Motor neuron (in vitro differentiated cells): ENCODE data around the gene MN1. TPM values are rescaled to one million over a fixed set of nuclear protein-coding genes. Genes with fewer than 3 reads are reported as not detected.

Experiments used
- ATAC-seq, 8 experiments: fragments of 200-7000 bp; cut with Tn5 transposase; replicated peaks in 6 of 8; 2 replicates each; pipeline ENCODE4 v1.8.0; 2021; ENCODE audit warnings: mild to moderate bottlenecking in 8 of 8, moderate library complexity in 8 of 8
- H3K27ac ChIP-seq, 2 donors: fragments of 250-450 bp; sonication (Bioruptor Pico); 2 replicates each; pipeline ENCODE4 v1.9.0; 2021; ENCODE audit warnings: antibody characterized with exemption in 2 of 2, mild to moderate bottlenecking in 2 of 2, moderate library complexity in 1 of 2
- H3K4me1 ChIP-seq, 2 donors: fragments of 250-450 bp; sonication (Bioruptor Pico); replicated peaks in 1 of 2; 2 replicates each; pipeline ENCODE4 v1.6.1; 2021; ENCODE audit warnings: antibody characterized with exemption in 2 of 2, mild to moderate bottlenecking in 2 of 2, moderate library complexity in 1 of 2
- H3K4me3 ChIP-seq, 5 donors: fragments of 250-450 bp; sonication (Bioruptor Pico); 2 replicates each; pipeline ENCODE4 v1.9.0; 2021; ENCODE audit warnings: antibody characterized with exemption in 5 of 5, mild to moderate bottlenecking in 5 of 5, moderate library complexity in 4 of 5
- WGBS, 10 experiments: fragments of 450-650 bp; shearing (Covaris generic); methylation state at CpG; one replicate each; pipeline ENCODE4 v1.0.0; 2022; 5-methylcytosine and 5-hydroxymethylcytosine counted together
- in situ Hi-C, 9 experiments: fragments of 400-800 bp; cut with MboI; loops; one replicate each; pipeline ENCODE4 v1.15.0; 2021; ENCODE audit warnings: low sequenced_read_pairs in 9 of 9, low pct_unique_long_range_greater_than_20kb in 2 of 9; ENCODE audit not compliant: unreplicated experiment in 9 of 9
- total RNA-seq, 8 experiments: library from RNA; unstranded; fragments of 300-600 nt; gene quantifications; 2 replicates each; pipeline versions ENCODE4 v1.2.3 to v1.2.4, GENCODE V29; 2022

Gene MN1
- total RNA-seq, 8 experiments from 2014 or later = 4.2 to 11.2 (median 7.8) TPM

DNA sequence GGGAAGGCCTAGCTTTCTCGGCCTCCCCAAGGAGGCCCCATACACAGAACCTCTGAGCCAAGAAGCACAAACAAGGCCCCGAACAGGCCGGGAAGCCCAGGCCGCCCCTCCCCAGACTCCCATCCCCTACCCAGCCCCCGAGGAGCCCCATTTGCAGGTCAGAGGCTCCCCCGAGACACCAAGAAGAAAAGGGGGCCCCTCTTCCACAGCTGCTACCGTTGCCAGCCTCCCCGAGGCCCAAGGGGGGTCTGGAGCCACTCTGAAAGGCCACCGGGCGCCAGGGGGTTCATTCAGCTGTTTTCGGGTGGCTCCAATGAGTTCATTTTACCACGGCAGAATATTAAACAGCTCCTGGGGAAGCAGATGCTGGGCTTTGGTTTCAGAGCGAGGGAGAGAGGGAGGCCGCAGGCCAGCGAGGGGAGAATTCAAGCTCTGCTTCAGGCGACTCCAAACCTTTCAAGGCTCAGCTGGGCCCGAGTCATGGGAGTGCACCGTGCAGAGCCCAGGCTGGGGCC, 28.5 kb downstream of the MN1 start:
- H3K4me3 ChIP-seq = no peak overlapping the region
- peaks cover 16 to 24% of the 10 kb centered on the region in 2 donors for H3K4me1 ChIP-seq
- in situ Hi-C loops = no loop called here
- 0 to 20% methylated on average over 1 to 2 of the region's 18 CpGs; no CpG with 5 or more reads in 8 of the 10 experiments for WGBS, 10 experiments
- ATAC-seq = peak in 1 of 8 experiments; percentile 3
- H3K27ac ChIP-seq = no peak overlapping the region

DNA sequence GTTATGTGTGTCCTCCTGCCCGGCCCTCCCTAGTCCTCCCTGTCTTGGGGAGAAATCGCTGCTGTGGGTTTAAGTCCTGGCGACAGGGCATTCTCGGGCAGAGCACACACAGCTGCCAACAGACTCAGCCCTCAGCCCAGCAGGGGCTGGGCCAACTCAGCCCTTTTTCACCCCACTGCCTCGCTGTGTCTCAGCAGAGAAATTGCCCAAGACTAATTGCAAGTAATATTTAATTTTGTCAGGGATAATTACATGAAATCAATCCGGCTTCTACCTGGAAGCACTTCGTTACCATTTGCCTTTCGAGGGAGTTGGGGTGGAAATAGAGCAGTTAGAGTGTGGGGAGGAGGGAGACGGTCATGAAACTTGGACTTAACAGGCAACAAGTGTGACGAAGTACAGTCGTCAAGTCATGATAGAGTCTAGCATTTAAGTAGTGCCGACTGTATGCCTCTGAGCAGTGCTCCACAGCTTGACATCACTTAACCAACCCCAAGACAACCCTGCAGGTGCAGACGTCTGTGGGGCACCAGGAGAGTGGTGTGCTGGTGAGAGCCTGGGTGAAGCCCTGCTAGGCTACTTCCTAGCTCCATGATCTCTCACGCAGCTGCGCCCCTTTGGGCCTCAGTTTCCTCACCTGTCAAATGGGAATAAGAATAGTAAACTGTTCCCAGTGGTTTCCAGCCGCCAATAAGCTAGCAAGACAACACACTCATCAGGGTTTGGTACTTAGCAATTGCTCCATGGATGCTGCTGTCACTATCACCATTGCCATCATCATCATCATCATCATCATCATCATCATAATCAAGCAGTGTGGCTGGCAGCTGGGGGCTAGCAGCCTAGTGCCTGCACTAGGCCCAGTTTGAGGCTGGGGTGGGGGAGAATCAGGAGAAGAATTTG, 29.2 kb downstream of the MN1 start:
- 20 to 100% (median 88%) methylated on average over 1 to 10 of the region's 16 CpGs; no CpG with 5 or more reads in 2 of the 10 experiments for WGBS, 10 experiments
- Histone ChIP-seq H3K4me1 (peaks cover 16 to 24% of the 10 kb centered on the region in 2 donors), H3K4me3 (no peak overlapping the region), H3K27ac (no peak overlapping the region)
- no peak for ATAC-seq
- in situ Hi-C loops = no loop called here

DNA sequence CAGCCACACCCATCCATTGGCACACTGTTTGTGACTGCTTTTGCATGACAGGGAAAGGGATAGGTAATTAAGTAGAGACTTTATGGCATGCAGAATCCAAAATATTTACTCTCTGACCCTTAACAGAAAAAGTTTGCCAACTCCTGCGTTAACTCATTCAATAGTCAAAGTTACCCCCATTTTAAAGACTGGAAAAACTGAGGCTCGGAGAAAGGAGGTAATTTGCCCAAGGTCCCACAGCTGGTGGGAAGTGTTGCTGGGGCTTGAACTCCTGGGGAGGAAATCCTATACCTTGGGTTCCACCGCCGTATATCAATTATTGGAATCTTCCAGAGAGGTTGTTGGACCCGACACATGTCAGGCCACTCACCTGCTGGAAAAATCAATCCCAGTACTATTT, 29.9 kb downstream of the MN1 start:
- no peak overlapping the region for H3K27ac ChIP-seq
- WGBS, 10 experiments = 87 to 100% (median 95%) methylated on average over 1 to 5 of the region's 5 CpGs; no CpG with 5 or more reads in 3 of the 10 experiments
- no peak overlapping the region for H3K4me3 ChIP-seq
- H3K4me1 ChIP-seq = peaks cover 12 to 18% of the 10 kb centered on the region in 2 donors
- no peak for ATAC-seq
- in situ Hi-C loops = no loop called here

DNA sequence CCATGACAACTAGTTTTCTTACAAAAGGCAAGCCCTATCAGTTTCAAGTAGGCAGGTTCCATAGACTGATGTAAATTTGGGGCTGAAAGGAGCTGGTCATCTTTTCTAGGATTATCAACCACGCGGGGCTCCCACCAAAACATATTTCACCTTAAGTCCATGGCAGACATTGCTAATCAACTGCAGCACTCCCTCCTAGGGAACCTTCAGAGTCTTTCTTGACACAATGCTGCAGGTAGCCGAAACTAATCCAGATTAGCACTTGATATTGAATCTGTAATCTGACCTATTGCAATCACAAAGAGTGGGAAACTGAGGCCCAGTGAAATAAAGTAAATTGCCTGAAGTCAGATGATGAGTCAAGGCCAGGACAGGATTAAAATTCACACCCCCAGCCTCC, 32.5 kb downstream of the MN1 start:
- WGBS, 10 experiments = 50 to 100% (median 84%) methylated on average over 1 to 3 of the region's 3 CpGs; no CpG with 5 or more reads in 4 of the 10 experiments
- Histone ChIP-seq H3K4me3 (no peak overlapping the region), H3K27ac (no peak overlapping the region), H3K4me1 (peaks cover 10 to 13% of the 10 kb centered on the region in 2 donors)
- in situ Hi-C loops = no loop called here
- no peak for ATAC-seq

DNA sequence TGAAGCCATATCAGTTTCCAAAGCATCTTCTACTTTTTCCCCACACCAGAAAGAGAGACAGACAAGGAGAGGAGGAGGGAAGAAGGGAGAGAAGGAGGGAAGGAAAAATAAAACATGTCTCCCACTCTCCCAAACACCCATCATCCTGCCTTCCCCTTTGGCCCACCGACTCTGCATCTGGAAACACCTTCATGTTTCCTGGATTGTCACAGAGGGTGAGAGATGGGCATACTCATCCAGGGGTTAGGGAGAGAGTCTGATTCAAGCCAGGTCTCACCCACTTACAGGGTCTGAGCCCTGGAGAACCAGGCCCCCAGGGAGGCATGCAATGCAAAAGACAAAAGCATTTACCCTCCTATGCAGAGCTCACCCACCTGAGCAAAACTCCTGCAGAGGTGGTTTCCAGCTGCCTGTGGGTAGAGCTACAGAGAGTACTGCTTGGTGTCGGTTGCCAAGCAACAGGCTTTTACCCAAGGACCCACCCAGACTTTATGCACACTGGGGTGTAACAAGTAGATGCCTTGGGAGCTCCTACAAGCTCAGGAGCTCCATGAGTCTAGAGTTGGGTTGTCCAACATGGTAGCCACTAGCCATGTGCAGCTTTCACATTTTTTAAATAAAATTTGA, 33.4 kb downstream of the MN1 start:
- Histone ChIP-seq H3K27ac (no peak overlapping the region), H3K4me1 (peaks cover 10 to 13% of the 10 kb centered on the region in 2 donors), H3K4me3 (no peak overlapping the region)
- 0 to 100% (median 95%) methylated on average over 1 to 2 of the region's 2 CpGs; no CpG with 5 or more reads in 6 of the 10 experiments for WGBS, 10 experiments
- peak in 3 of 8 experiments; percentile 87 to 95 (median 91) for ATAC-seq
- in situ Hi-C loops = no loop called here

DNA sequence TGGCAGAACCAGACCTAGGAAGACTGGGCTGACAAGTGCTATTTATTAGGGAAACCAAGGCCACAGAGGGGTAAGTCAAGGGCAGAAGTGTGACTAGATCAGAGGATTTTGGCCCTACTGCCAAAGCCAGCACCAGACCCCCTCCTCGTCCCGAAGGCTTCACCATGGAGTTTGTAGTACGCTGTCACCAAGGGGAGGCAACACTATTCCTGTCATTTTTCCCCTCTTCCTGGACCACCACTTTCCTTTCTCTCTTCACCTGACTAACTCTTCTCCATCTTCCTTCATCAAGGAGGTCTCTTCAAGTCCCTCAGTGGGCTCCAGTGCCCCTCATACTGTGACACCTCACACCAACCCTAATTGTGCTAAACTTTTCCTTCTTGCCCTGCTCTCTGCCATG, 34.9 kb downstream of the MN1 start:
- ATAC-seq = no peak
- in situ Hi-C loops = no loop called here
- Histone ChIP-seq H3K27ac (no peak overlapping the region), H3K4me1 (peaks cover 14 to 21% of the 10 kb centered on the region in 2 donors), H3K4me3 (no peak overlapping the region)
- WGBS, 10 experiments = 92 to 100% (median 100%) methylated on average over 1 to 3 of the region's 3 CpGs; no CpG with 5 or more reads in 5 of the 10 experiments

DNA sequence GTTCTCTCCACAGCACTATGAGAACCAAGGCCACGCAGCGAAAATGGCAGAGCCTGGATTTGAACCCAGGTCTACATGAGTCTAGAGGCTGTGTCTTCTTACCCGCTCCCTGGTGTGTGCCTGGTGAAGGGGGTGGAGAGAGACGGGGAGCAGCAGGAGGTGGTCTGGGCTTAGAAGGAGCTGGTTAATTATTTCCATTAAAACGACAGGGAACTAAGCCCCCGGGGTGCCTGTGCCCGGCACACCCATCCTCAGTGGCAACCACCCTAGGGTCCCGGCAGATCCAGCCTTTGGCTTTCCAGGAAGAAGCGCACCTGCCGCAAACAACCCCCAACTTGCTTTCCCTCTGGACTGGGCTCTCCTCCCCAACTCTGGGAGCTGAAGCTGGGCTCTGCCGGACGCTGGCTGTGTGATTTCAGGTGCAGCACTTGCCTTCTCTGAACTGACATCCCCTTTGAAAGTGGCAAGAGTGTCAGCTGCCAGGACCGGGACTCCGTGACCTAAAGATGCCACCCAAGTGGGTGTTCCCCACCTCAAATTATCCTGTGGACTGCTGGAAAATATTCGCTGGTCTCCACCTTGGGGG, 35.8 kb downstream of the MN1 start:
- no peak for ATAC-seq
- in situ Hi-C loops = no loop called here
- H3K4me1 ChIP-seq = peaks cover 20 to 27% of the 10 kb centered on the region in 2 donors
- no peak overlapping the region for H3K4me3 ChIP-seq
- WGBS, 10 experiments = 60 to 100% (median 85%) methylated on average over 1 to 7 of the region's 15 CpGs; no CpG with 5 or more reads in 4 of the 10 experiments
- peak overlapping the region in 1 of 2 donors; percentile 43 for H3K27ac ChIP-seq

DNA sequence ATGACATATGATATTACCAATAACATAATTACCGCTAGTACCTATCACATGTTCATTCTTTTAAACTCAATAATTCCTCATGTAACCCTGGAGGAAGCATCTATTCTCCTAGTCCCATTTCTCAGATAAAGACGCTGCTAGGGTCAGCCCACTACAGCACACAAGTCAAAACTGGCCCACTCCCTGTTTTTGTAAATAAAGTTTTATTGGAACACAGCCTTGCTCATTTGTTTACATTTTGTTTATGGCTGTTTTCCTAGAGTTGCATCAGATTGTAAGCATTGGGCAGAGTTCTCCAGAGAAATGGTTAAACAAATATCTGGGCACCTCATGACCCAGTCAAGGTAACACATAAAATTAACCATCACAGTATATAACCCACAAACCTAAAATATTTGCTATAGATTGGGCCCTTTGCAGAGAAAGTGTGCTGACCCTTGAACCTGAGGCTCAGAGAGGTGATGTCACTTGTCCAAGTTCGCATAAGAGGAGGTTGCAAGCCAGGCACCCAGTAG, 36.8 kb downstream of the MN1 start:
- no peak overlapping the region for H3K27ac ChIP-seq
- 86 to 100% (median 100%) methylated on average over 1 to 3 of the region's 3 CpGs; no CpG with 5 or more reads in 1 of the 10 experiments for WGBS, 10 experiments
- in situ Hi-C loops = no loop called here
- H3K4me3 ChIP-seq = no peak overlapping the region
- peaks cover 20 to 27% of the 10 kb centered on the region in 2 donors for H3K4me1 ChIP-seq
- no peak for ATAC-seq

DNA sequence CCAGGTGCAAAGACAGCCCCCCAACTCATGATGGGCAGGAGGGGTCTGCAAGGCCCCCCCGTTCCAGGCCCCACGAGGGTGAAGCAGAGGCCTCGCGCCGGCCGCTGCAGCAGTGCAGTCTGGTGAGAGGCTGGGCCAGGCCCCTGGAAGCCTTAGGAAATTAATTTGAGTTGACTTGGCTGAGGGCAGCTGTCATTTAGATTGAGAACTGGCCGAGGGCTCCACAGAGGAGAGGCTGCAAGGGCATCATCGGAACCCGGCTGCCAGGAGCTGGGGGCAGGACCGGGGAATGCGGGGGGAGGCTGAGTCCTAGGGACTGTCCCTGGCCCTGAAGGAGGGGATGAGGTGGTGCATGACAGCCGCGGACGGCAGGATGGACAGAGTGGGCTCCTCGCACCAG, 39.9 kb downstream of the MN1 start:
- Histone ChIP-seq H3K27ac (peak overlapping the region in 1 of 2 donors; percentile 2), H3K4me1 (peaks cover 20 to 21% of the 10 kb centered on the region in 2 donors), H3K4me3 (no peak overlapping the region)
- WGBS, 10 experiments = 39 to 70% methylated on average over 2 to 5 of the region's 15 CpGs; no CpG with 5 or more reads in 8 of the 10 experiments
- in situ Hi-C loops = no loop called here
- ATAC-seq = peak in 5 of 8 experiments; percentile 67 to 83 (median 72)

DNA sequence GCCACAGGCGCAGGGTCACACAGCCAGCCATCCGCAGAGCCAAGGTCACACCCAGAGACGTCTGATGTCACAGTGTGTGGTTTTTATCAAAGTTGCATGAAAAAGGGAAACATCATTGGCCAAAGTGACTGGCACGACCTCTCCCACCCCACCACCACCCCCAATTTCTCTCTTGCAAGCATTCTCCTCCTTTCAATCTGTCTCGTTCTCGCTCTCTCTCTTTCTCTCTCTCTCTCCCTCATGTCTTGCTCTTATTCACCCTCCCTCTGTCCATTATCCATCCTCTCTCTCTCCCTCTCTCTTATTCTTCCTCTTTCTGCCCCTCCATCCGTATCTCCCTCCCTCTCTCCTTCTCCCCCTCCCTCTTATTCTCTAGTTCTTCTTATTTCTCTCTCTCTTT, 40.6 kb downstream of the MN1 start:
- H3K4me1 ChIP-seq = peaks cover 20 to 21% of the 10 kb centered on the region in 2 donors
- in situ Hi-C loops = no loop called here
- no peak overlapping the region for H3K27ac ChIP-seq
- ATAC-seq = no peak
- H3K4me3 ChIP-seq = no peak overlapping the region
- WGBS, 10 experiments = 71 to 87% (median 75%) methylated on average over 2 to 5 of the region's 7 CpGs; no CpG with 5 or more reads in 2 of the 10 experiments

DNA sequence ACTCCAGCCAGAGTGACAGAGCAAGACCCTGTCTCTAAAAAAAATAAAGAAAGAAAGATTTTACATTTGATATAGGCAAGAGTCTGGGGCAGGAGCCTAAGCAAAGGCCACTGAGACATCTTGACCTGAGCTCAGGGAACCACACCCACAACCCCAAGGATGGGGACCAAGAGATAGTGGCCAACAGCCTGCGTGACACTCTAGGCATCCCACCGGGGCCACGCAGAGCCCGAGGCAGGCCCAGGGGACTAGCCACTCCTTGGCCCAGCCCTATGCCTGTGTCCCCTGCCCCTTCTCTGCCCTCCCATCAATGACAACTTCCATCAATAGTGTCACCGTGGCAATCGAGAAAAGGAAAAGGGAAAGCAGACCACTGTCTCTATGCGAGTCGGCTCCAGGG, 41.1 kb downstream of the MN1 start:
- Histone ChIP-seq H3K4me3 (no peak overlapping the region), H3K4me1 (peaks cover 20% of the 10 kb centered on the region in 2 donors), H3K27ac (no peak overlapping the region)
- WGBS, 10 experiments = 90% methylated on average over 2 of the region's 8 CpGs; no CpG with 5 or more reads in 8 of the 10 experiments
- in situ Hi-C loops = no loop called here
- no peak for ATAC-seq

DNA sequence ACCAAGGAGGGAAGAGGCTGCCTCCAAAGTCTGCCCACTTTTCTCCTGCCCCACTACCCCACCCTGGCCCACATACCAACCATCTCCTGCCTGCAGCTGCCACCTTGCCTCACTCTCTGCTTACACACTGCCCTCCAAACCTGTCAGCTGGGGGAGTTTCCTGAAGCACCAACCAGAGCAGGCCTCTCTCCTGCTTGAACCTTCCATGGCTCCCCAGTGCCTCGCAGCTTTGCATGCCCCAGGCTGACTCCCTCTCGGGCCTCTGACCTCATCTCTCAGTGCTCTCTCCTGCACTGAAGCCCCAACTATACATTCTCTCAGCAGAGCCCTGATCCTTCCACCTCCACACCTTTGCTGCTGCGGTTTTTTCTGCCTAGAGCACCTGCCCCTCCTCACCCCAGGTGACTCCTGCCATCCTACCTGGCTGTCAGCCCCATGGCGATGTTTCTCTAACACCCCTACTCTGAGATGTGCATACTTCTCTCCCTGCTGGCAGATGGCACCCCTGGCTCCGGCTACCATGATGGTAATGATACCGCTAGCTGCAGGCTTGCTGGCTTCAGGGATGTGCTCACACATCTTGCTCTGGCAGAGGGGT, 43.5 kb downstream of the MN1 start:
- no peak overlapping the region for H3K4me3 ChIP-seq
- WGBS, 10 experiments = 80 to 100% (median 100%) methylated on average over 1 to 3 of the region's 6 CpGs; no CpG with 5 or more reads in 4 of the 10 experiments
- no peak for ATAC-seq
- H3K4me1 ChIP-seq = peaks cover 13 to 14% of the 10 kb centered on the region in 2 donors
- in situ Hi-C loops = no loop called here
- H3K27ac ChIP-seq = no peak overlapping the region
